ENCODE results near the gene TXNRD3.

The TXNRD3 gene

GRCh38 chr3:126664591-126665214, 9.8 kb upstream of the TXNRD3 start:
- Histone ChIP-seq H3K9me3 (ENCODE audit: control insufficient read depth in 2 of 2, low read length in 2 of 2) (no peaks in the 10 kb centered on the region), H3K4me1 (ENCODE audit: control insufficient read depth in 2 of 2, insufficient read depth in 2 of 2, low read length in 2 of 2) (no peaks in the 10 kb centered on the region), H3K9ac (ENCODE audit: low read depth in 1 of 2, low read length in 2 of 2) (no peak overlapping the region), H3K4me3 (ENCODE audit: low read length in 2 of 2) (no peak overlapping the region), H3K27ac (ENCODE audit: low read depth in 2 of 2, low read length in 2 of 2) (no peak overlapping the region), H3K27me3 (ENCODE audit: control insufficient read depth in 2 of 2, insufficient read depth in 2 of 2, low read length in 2 of 2) (peaks cover 12 to 18% of the 10 kb centered on the region in 2 donors), H3K36me3 (ENCODE audit: control insufficient read depth in 2 of 2, insufficient read depth in 2 of 2, low read length in 2 of 2) (no peaks in the 10 kb centered on the region)

DNA sequence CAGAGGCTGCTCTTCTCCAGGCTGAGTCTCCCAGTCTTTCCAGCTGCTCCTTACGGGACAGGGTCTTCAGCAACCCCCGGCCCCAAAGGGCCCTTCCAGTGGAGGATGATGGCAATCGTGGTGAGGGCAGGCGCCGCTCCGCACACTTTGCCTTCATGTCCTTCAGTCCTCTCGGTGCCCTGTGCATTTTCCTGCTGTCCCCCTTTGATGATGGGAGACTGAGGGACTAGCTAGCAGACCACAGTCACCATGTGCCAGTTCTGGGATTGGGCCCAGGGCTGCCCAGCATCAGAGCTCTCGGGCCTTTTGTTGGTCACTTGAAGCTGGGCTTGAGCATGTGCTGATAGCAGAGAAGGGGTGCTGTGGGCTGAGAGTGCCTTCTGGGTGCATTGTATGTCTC, 8.8 kb upstream of the TXNRD3 start:
- peaks cover 12 to 18% of the 10 kb centered on the region in 2 donors for H3K27me3 ChIP-seq (ENCODE audit: control insufficient read depth in 2 of 2, insufficient read depth in 2 of 2, low read length in 2 of 2)
- no peaks in the 10 kb centered on the region for H3K9me3 ChIP-seq (ENCODE audit: control insufficient read depth in 2 of 2, low read length in 2 of 2)
- no peak overlapping the region for H3K4me3 ChIP-seq (ENCODE audit: low read length in 2 of 2)
- no peak overlapping the region for H3K27ac ChIP-seq (ENCODE audit: low read depth in 2 of 2, low read length in 2 of 2)
- no peaks in the 10 kb centered on the region for H3K4me1 ChIP-seq (ENCODE audit: control insufficient read depth in 2 of 2, insufficient read depth in 2 of 2, low read length in 2 of 2)
- no peak overlapping the region for H3K9ac ChIP-seq (ENCODE audit: low read depth in 1 of 2, low read length in 2 of 2)
- no peaks in the 10 kb centered on the region for H3K36me3 ChIP-seq (ENCODE audit: control insufficient read depth in 2 of 2, insufficient read depth in 2 of 2, low read length in 2 of 2)

DNA sequence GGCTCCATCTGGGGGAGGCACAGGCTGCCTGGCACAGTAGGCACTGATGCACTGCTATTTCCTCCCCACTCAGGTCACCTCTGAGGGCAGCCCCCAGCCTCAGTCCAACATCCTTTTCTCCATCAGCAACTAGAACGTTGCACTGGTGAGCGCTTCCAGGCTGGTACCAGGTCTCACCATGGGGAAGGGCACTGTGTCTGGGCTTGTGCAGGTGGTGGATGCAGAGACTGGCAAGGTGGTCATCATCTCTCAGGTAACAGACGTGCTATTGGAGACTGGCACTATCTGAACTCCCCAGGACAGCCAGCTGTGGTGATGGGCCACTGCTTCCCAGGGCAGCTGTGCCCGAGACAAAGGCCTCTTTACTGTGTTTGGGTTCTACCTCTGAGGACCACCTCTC, 8.3 kb upstream of the TXNRD3 start:
- Histone ChIP-seq H3K9ac (ENCODE audit: low read depth in 1 of 2, low read length in 2 of 2) (no peak overlapping the region), H3K4me3 (ENCODE audit: low read length in 2 of 2) (no peak overlapping the region), H3K36me3 (ENCODE audit: control insufficient read depth in 2 of 2, insufficient read depth in 2 of 2, low read length in 2 of 2) (no peaks in the 10 kb centered on the region), H3K9me3 (ENCODE audit: control insufficient read depth in 2 of 2, low read length in 2 of 2) (peaks cover 0 to 1% of the 10 kb centered on the region in 2 donors), H3K4me1 (ENCODE audit: control insufficient read depth in 2 of 2, insufficient read depth in 2 of 2, low read length in 2 of 2) (no peaks in the 10 kb centered on the region), H3K27ac (ENCODE audit: low read depth in 2 of 2, low read length in 2 of 2) (no peak overlapping the region), H3K27me3 (ENCODE audit: control insufficient read depth in 2 of 2, insufficient read depth in 2 of 2, low read length in 2 of 2) (peaks cover 15 to 18% of the 10 kb centered on the region in 2 donors)

DNA sequence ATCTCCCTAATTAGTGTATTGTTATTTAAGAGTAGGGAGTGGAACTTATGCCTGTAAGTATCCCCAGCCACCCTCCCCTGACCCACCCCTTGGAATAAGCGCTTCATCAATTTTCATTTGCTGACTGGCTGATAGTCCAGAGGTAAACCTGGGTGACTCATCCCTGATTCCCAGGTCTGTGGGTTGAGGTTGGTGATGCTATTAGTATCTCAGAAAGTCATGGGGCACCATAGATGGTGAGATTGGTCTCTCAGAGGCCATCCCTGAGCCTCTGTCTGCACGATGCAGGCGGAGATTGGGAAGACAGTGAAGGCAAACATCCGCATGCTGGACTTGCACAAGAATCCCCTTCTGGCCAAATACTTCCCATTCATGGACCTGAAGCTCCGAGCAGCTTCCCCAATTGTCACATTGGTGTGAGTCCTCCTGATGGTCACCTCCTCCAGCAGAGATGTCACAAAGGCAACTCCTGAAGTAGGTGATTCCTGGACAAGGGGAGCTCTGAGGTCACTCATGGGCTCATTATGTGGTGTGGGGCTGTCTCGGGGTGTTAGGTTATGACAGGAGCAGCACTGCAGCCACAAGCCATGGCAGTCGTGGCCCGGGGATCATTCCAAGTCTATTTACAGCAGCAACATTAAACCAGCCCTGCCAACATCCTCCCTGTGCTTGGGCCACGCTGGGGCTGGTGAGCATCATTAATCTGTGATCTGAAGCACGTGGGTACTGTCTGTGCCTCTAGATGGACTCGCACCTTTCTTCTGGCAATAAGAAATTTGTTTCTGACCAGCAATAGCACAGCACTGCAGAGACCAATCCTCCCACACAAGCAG, 6.8 kb upstream of the TXNRD3 start:
- H3K36me3 ChIP-seq (ENCODE audit: control insufficient read depth in 2 of 2, insufficient read depth in 2 of 2, low read length in 2 of 2), result no peaks in the 10 kb centered on the region
- H3K4me1 ChIP-seq (ENCODE audit: control insufficient read depth in 2 of 2, insufficient read depth in 2 of 2, low read length in 2 of 2), result no peaks in the 10 kb centered on the region
- peaks cover 0 to 1% of the 10 kb centered on the region in 2 donors for H3K9me3 ChIP-seq (ENCODE audit: control insufficient read depth in 2 of 2, low read length in 2 of 2)
- no peak overlapping the region for H3K4me3 ChIP-seq (ENCODE audit: low read length in 2 of 2)
- H3K27me3 ChIP-seq (ENCODE audit: control insufficient read depth in 2 of 2, insufficient read depth in 2 of 2, low read length in 2 of 2), result peaks cover 16 to 21% of the 10 kb centered on the region in 2 donors
- H3K9ac ChIP-seq (ENCODE audit: low read depth in 1 of 2, low read length in 2 of 2), result no peak overlapping the region
- no peak overlapping the region for H3K27ac ChIP-seq (ENCODE audit: low read depth in 2 of 2, low read length in 2 of 2)

- Histone ChIP-seq H3K4me1 (ENCODE audit: control insufficient read depth in 2 of 2, insufficient read depth in 2 of 2, low read length in 2 of 2) (no peaks in the 10 kb centered on the region), H3K27me3 (ENCODE audit: control insufficient read depth in 2 of 2, insufficient read depth in 2 of 2, low read length in 2 of 2) (peaks cover 16 to 21% of the 10 kb centered on the region in 2 donors), H3K27ac (ENCODE audit: low read depth in 2 of 2, low read length in 2 of 2) (no peak overlapping the region), H3K9ac (ENCODE audit: low read depth in 1 of 2, low read length in 2 of 2) (no peak overlapping the region), H3K9me3 (ENCODE audit: control insufficient read depth in 2 of 2, low read length in 2 of 2) (peaks cover 0 to 1% of the 10 kb centered on the region in 2 donors), H3K36me3 (ENCODE audit: control insufficient read depth in 2 of 2, insufficient read depth in 2 of 2, low read length in 2 of 2) (no peaks in the 10 kb centered on the region), H3K4me3 (ENCODE audit: low read length in 2 of 2) (no peak overlapping the region)
These were observed 5.3 kb upstream of the TXNRD3 start for GRCh38 chr3:126659915-126660886.

GRCh38 chr3:126658584-126658983, 3.7 kb upstream of the TXNRD3 start:
- Histone ChIP-seq H3K9me3 (ENCODE audit: control insufficient read depth in 2 of 2, low read length in 2 of 2) (peaks cover 0 to 1% of the 10 kb centered on the region in 2 donors), H3K9ac (ENCODE audit: low read depth in 1 of 2, low read length in 2 of 2) (no peak overlapping the region), H3K4me1 (ENCODE audit: control insufficient read depth in 2 of 2, insufficient read depth in 2 of 2, low read length in 2 of 2) (peaks cover 0 to 3% of the 10 kb centered on the region in 2 donors), H3K27me3 (ENCODE audit: control insufficient read depth in 2 of 2, insufficient read depth in 2 of 2, low read length in 2 of 2) (peaks cover 17 to 21% of the 10 kb centered on the region in 2 donors), H3K4me3 (ENCODE audit: low read length in 2 of 2) (no peak overlapping the region), H3K36me3 (ENCODE audit: control insufficient read depth in 2 of 2, insufficient read depth in 2 of 2, low read length in 2 of 2) (no peaks in the 10 kb centered on the region), H3K27ac (ENCODE audit: low read depth in 2 of 2, low read length in 2 of 2) (no peak overlapping the region)

DNA sequence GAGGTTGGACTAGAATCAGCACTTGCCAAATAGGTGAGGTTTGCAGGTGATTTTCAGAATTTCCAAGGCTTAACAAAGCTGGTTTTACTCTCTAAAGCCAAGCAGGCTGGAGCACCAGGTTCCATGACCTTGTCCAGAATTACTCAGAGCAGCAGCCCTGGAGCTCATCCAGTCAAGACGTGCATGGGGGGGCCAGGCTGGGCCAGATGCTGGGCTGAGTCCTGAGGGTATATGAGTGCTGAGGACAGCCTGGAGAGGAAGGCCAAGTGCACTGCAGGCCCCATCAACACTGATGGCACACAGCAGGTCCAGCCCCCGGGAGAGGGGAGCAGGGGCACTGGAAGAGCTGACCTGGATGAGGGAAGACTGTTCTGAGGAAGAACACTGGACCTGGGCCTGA, 3.0 kb upstream of the TXNRD3 start:
- no peak overlapping the region for H3K9ac ChIP-seq (ENCODE audit: low read depth in 1 of 2, low read length in 2 of 2)
- no peak overlapping the region for H3K4me3 ChIP-seq (ENCODE audit: low read length in 2 of 2)
- H3K27me3 ChIP-seq (ENCODE audit: control insufficient read depth in 2 of 2, insufficient read depth in 2 of 2, low read length in 2 of 2), result peaks cover 17% of the 10 kb centered on the region in 2 donors
- no peaks in the 10 kb centered on the region for H3K36me3 ChIP-seq (ENCODE audit: control insufficient read depth in 2 of 2, insufficient read depth in 2 of 2, low read length in 2 of 2)
- no peak overlapping the region for H3K27ac ChIP-seq (ENCODE audit: low read depth in 2 of 2, low read length in 2 of 2)
- peaks cover 0 to 1% of the 10 kb centered on the region in 2 donors for H3K9me3 ChIP-seq (ENCODE audit: control insufficient read depth in 2 of 2, low read length in 2 of 2)
- H3K4me1 ChIP-seq (ENCODE audit: control insufficient read depth in 2 of 2, insufficient read depth in 2 of 2, low read length in 2 of 2), result peaks cover 0 to 3% of the 10 kb centered on the region in 2 donors

DNA sequence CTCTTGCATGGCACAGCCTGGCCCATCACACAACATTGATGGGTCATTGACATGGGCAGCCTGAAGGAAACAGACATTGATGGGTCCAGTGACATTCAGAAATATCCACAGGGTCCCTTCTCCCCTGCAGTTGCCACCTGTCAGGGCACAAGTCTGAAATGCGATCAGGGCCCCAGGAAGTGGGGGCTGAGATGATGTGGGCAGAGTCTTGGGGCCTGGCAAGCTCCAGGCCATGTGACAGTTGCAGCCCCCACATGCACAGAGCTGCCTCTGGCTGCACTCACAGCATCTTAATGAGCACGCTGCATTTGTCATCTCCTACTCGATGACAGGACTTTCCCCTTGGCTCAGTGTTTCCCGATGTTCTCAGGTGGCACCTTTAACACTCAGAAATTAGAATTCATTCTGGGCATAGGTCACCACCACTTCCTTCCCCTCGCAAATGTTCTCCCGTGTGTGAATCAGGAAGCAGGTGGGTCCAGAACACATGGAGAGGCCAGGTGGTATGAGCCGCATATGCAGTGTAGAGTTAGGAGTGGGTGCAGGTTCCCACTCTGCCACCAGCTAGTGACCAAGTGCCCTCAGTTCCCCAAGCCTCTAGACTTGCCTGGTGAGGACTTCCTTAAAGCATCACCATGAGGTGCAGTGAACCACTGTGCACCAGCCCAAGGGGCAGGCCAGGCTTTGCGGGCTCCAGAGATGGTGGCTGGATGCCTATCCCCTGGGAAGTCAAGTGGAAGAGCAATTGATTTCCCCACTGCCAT, 1.6 kb upstream of the TXNRD3 start:
- Histone ChIP-seq H3K9ac (ENCODE audit: low read depth in 1 of 2, low read length in 2 of 2) (no peak overlapping the region), H3K27me3 (ENCODE audit: control insufficient read depth in 2 of 2, insufficient read depth in 2 of 2, low read length in 2 of 2) (peaks cover 9 to 12% of the 10 kb centered on the region in 2 donors), H3K36me3 (ENCODE audit: control insufficient read depth in 2 of 2, insufficient read depth in 2 of 2, low read length in 2 of 2) (no peaks in the 10 kb centered on the region), H3K27ac (ENCODE audit: low read depth in 2 of 2, low read length in 2 of 2) (no peak overlapping the region), H3K4me1 (ENCODE audit: control insufficient read depth in 2 of 2, insufficient read depth in 2 of 2, low read length in 2 of 2) (peaks cover 0 to 3% of the 10 kb centered on the region in 2 donors), H3K4me3 (ENCODE audit: low read length in 2 of 2) (no peak overlapping the region), H3K9me3 (ENCODE audit: control insufficient read depth in 2 of 2, low read length in 2 of 2) (peaks cover 0 to 1% of the 10 kb centered on the region in 2 donors)

- H3K27ac ChIP-seq (ENCODE audit: low read depth in 2 of 2, low read length in 2 of 2), result no peak overlapping the region
- peaks cover 0 to 3% of the 10 kb centered on the region in 2 donors for H3K4me1 ChIP-seq (ENCODE audit: control insufficient read depth in 2 of 2, insufficient read depth in 2 of 2, low read length in 2 of 2)
- no peaks in the 10 kb centered on the region for H3K36me3 ChIP-seq (ENCODE audit: control insufficient read depth in 2 of 2, insufficient read depth in 2 of 2, low read length in 2 of 2)
- peaks cover 0 to 1% of the 10 kb centered on the region in 2 donors for H3K9me3 ChIP-seq (ENCODE audit: control insufficient read depth in 2 of 2, low read length in 2 of 2)
- no peak overlapping the region for H3K4me3 ChIP-seq (ENCODE audit: low read length in 2 of 2)
- H3K9ac ChIP-seq (ENCODE audit: low read depth in 1 of 2, low read length in 2 of 2), result no peak overlapping the region
- H3K27me3 ChIP-seq (ENCODE audit: control insufficient read depth in 2 of 2, insufficient read depth in 2 of 2, low read length in 2 of 2), result peaks cover 6 to 8% of the 10 kb centered on the region in 2 donors
These were observed 963 bp upstream of the TXNRD3 start for GRCh38 chr3:126655887-126656286.

Data from mucosa of rectum (tissue), 2 donors.